GM20431 (cell line): Measurements from ENCODE around the gene BLACAT1.
"Not testable (repeated sequence)": the region's sequence is repeated elsewhere in the genome, so short reads cannot be mapped to it uniquely, and the experiment has no call there.

Source experiments
- in situ Hi-C: fragments of 300-500 bp; cut with MseI, MboI; formaldehyde crosslinking; loops from one replicate; pipeline ENCODE4 v1.15.0; 2020; ENCODE audit warnings: low sequenced_read_pairs; ENCODE audit not compliant: unreplicated experiment

BLACAT1 gene

GRCh38 chr1:205443585-205444299, 12.1 kb downstream of the BLACAT1 start:
- in situ Hi-C loops = no loop called here

GRCh38 chr1:205442051-205442725, 13.7 kb downstream of the BLACAT1 start:
- in situ Hi-C loops = no loop called here

GRCh38 chr1:205441716-205442050, 14.2 kb downstream of the BLACAT1 start:
- in situ Hi-C loops = no loop called here

- in situ Hi-C loops = no loop called here
These were observed 14.6 kb downstream of the BLACAT1 start for GRCh38 chr1:205441318-205441633.

GRCh38 chr1:205440476-205441317, 15.1 kb downstream of the BLACAT1 start:
- in situ Hi-C loops = no loop called here

GRCh38 chr1:205440121-205440475, 15.7 kb downstream of the BLACAT1 start:
- in situ Hi-C loops = no loop called here

GRCh38 chr1:205438213-205439158, 17.4 kb downstream of the BLACAT1 start:
- in situ Hi-C loops = no loop called here

- in situ Hi-C loops = no loop called here
These were observed 18.3 kb downstream of the BLACAT1 start for GRCh38 chr1:205437570-205437969.

GRCh38 chr1:205436776-205437410, 19.0 kb downstream of the BLACAT1 start:
- in situ Hi-C loops = no loop called here

GRCh38 chr1:205435578-205436573, 20.0 kb downstream of the BLACAT1 start:
- in situ Hi-C loops = no loop called here

GRCh38 chr1:205434738-205435137, 21.1 kb downstream of the BLACAT1 start:
- in situ Hi-C loops = no loop called here

GRCh38 chr1:205432692-205433091, 23.2 kb downstream of the BLACAT1 start:
- in situ Hi-C loops = not testable (repeated sequence)

GRCh38 chr1:205432116-205432515, 23.7 kb downstream of the BLACAT1 start:
- in situ Hi-C loops = no loop called here

- in situ Hi-C loops = no loop called here
These were observed 25.0 kb downstream of the BLACAT1 start for GRCh38 chr1:205430696-205431305.

GRCh38 chr1:205429762-205430695, 25.8 kb downstream of the BLACAT1 start:
- in situ Hi-C loops = no loop called here

- in situ Hi-C loops = no loop called here
These were observed 30.8 kb downstream of the BLACAT1 start for GRCh38 chr1:205424901-205425600.
